ENCODE results near the gene MAPT. TPM values are rescaled to one million over a fixed set of nuclear protein-coding genes. Genes with fewer than 3 reads are reported as not detected.

Gene MAPT
- total RNA-seq, 1 experiment from 2014 or later, result 8.3 TPM

DNA sequence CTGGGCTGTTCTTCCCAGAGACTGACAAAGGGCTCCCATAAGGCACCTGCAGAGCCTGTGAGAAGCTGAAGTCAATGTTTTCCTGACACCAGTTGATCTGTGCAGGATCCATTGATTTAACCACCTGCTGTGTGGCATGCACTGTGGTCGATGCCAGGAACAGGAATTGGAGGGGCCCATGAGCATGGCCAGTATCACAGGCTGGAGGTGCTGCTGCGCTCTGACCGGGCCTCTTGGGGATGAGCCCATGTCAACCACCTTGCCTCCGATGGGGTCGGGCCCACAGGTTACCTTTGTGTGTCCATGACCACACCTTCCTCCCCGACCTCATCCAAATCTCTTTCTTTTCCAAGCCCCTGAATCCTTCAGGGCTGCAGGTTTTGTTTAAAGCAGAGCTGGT, 86.5 kb downstream of the MAPT start:
- BruUV-seq (replicated peaks), result no TSS peak
- intact Hi-C loops (cut with micrococcal nuclease; ENCODE audit: unreplicated experiment), result no loop called here
- H3K27ac ChIP-seq (ENCODE audit: low read depth, low read length, poor library complexity, severe bottlenecking), result no peak overlapping the region
- DNase-seq (ENCODE audit: low spot score), result no peak
- no peaks in the 10 kb centered on the region for H3K4me1 ChIP-seq (ENCODE audit: insufficient read depth, low read length, poor library complexity, severe bottlenecking)
- POLR2A ChIA-PET (ENCODE audit: low non-redundant PET), result no interaction called here
- no peaks in the 10 kb centered on the region for H3K9me3 ChIP-seq (ENCODE audit: low read depth, low read length, poor library complexity, severe bottlenecking)
- CTCF ChIA-PET, result no interaction called here
- H3K36me3 ChIP-seq (ENCODE audit: insufficient read depth, low read length, poor library complexity, severe bottlenecking), result no peaks in the 10 kb centered on the region
- no peaks in the 10 kb centered on the region for H3K27me3 ChIP-seq (replicated peaks; ENCODE audit: insufficient read depth, low read depth, low read length, poor library complexity)
- H3K4me3 ChIP-seq (ENCODE audit: low read depth, low read length, poor library complexity, severe bottlenecking), result no peak overlapping the region
- TF ChIP-seq EZH2 (IDR thresholded peaks at IDR 0.05; ENCODE audit: borderline replicate concordance, low read depth, low read length, poor library complexity, severe bottlenecking), result no peak
- TF ChIP-seq, protein P1, sequence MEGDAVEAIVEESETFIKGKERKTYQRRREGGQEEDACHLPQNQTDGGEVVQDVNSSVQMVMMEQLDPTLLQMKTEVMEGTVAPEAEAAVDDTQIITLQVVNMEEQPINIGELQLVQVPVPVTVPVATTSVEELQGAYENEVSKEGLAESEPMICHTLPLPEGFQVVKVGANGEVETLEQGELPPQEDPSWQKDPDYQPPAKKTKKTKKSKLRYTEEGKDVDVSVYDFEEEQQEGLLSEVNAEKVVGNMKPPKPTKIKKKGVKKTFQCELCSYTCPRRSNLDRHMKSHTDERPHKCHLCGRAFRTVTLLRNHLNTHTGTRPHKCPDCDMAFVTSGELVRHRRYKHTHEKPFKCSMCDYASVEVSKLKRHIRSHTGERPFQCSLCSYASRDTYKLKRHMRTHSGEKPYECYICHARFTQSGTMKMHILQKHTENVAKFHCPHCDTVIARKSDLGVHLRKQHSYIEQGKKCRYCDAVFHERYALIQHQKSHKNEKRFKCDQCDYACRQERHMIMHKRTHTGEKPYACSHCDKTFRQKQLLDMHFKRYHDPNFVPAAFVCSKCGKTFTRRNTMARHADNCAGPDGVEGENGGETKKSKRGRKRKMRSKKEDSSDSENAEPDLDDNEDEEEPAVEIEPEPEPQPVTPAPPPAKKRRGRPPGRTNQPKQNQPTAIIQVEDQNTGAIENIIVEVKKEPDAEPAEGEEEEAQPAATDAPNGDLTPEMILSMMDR (conservative IDR thresholded peaks at IDR 0.05; ENCODE audit: low read depth, low read length), result no peak

- no TSS peak for BruUV-seq (replicated peaks)
- H3K4me1 ChIP-seq (ENCODE audit: insufficient read depth, low read length, poor library complexity, severe bottlenecking), result no peaks in the 10 kb centered on the region
- H3K9me3 ChIP-seq (ENCODE audit: low read depth, low read length, poor library complexity, severe bottlenecking), result no peaks in the 10 kb centered on the region
- CTCF ChIA-PET, result no interaction called here
- TF ChIP-seq, protein P1 (conservative IDR thresholded peaks at IDR 0.05; ENCODE audit: low read depth, low read length), result no peak
- TF ChIP-seq EZH2 (IDR thresholded peaks at IDR 0.05; ENCODE audit: borderline replicate concordance, low read depth, low read length, poor library complexity, severe bottlenecking), result no peak
- no peak for DNase-seq (ENCODE audit: low spot score)
- intact Hi-C loops (cut with micrococcal nuclease; ENCODE audit: unreplicated experiment), result no loop called here
- no peaks in the 10 kb centered on the region for H3K36me3 ChIP-seq (ENCODE audit: insufficient read depth, low read length, poor library complexity, severe bottlenecking)
- no peak overlapping the region for H3K4me3 ChIP-seq (ENCODE audit: low read depth, low read length, poor library complexity, severe bottlenecking)
- POLR2A ChIA-PET (ENCODE audit: low non-redundant PET), result no interaction called here
- H3K27ac ChIP-seq (ENCODE audit: low read depth, low read length, poor library complexity, severe bottlenecking), result no peak overlapping the region
- H3K27me3 ChIP-seq (replicated peaks; ENCODE audit: insufficient read depth, low read depth, low read length, poor library complexity), result no peaks in the 10 kb centered on the region
Observed at GRCh38 chr17:45981306-45981705, 87.0 kb downstream of the MAPT start.

GRCh38 chr17:45982791-45983613, 88.6 kb downstream of the MAPT start:
- Histone ChIP-seq H3K9me3 (ENCODE audit: low read depth, low read length, poor library complexity, severe bottlenecking) (no peaks in the 10 kb centered on the region), H3K4me1 (ENCODE audit: insufficient read depth, low read length, poor library complexity, severe bottlenecking) (no peaks in the 10 kb centered on the region), H3K27me3 (replicated peaks; ENCODE audit: insufficient read depth, low read depth, low read length, poor library complexity) (no peaks in the 10 kb centered on the region), H3K27ac (ENCODE audit: low read depth, low read length, poor library complexity, severe bottlenecking) (no peak overlapping the region), H3K36me3 (ENCODE audit: insufficient read depth, low read length, poor library complexity, severe bottlenecking) (no peaks in the 10 kb centered on the region), H3K4me3 (ENCODE audit: low read depth, low read length, poor library complexity, severe bottlenecking) (no peak overlapping the region)
- TF ChIP-seq, protein P1 (conservative IDR thresholded peaks at IDR 0.05; ENCODE audit: low read depth, low read length), result no peak
- no peak for TF ChIP-seq EZH2 (IDR thresholded peaks at IDR 0.05; ENCODE audit: borderline replicate concordance, low read depth, low read length, poor library complexity, severe bottlenecking)
- BruUV-seq (replicated peaks), result no TSS peak
- POLR2A ChIA-PET (ENCODE audit: low non-redundant PET), result interaction anchor here (0.6 kb wide), 1 partner anchor 9 kb away, joined by 8 read pairs; no protein-coding TSS in a partner anchor
- intact Hi-C loops (cut with micrococcal nuclease; ENCODE audit: unreplicated experiment), result no loop called here
- CTCF ChIA-PET, result no interaction called here
- DNase-seq (ENCODE audit: low spot score), result no peak

Data from A673 (cell line).